HEK293 (cell line): ENCODE measurements around the gene HECTD2.
A peak's percentile ranks its signal among the peaks of the same experiment; 100 is the strongest.

Experiments
- CTCF ChIA-PET: fragments of 350-600 bp; formaldehyde crosslinking; extraction: SDS; loops from one replicate; lab custom pipeline; 2021; ENCODE audit warnings: antibody characterized with exemption; lab: Yijun Ruan, JAX
- POLR2A ChIA-PET: fragments of 300-600 bp; formaldehyde crosslinking; extraction: SDS; loops from one replicate; lab custom pipeline; 2020; ENCODE audit warnings: antibody characterized with exemption, inconsistent platforms; lab: Yijun Ruan, JAX
- H3K27ac ChIP-seq: fragments of 200-500 bp; sonication (Bioruptor generic); 2 replicates; pipeline ENCODE4 v1.5.1; 2014; ENCODE audit warnings: low read depth, low read length, control low read depth, inconsistent platforms; ENCODE audit errors: extremely low read depth
- H3K36me3 ChIP-seq, 2 experiments: fragments of 200-500 bp in 1 of 2; sonication (Bioruptor generic) in 1 of 2; 1 replicate in 1 of 2; 2 replicates in 1 of 2; pipeline ENCODE4 v1.5.1; 2014 to 2017; ENCODE audit warnings: inconsistent platforms in 2 of 2, low read length in 2 of 2; ENCODE audit not compliant: control insufficient read depth in 2 of 2, insufficient read depth in 1 of 2
- H3K4me1 ChIP-seq: fragments of 200-500 bp; sonication (Bioruptor generic); 2 replicates; pipeline ENCODE4 v1.5.1; 2014; ENCODE audit warnings: mild to moderate bottlenecking, low read length, inconsistent platforms; ENCODE audit not compliant: control insufficient read depth, insufficient read depth
- H3K4me3 ChIP-seq: 2 replicates; pipeline ENCODE4 v1.5.1; 2011; ENCODE audit warnings: low read depth, mild to moderate bottlenecking, control low read depth, low read length, moderate library complexity
- H3K9me3 ChIP-seq: fragments of 200-500 bp; sonication (Bioruptor generic); 2 replicates; pipeline ENCODE4 v1.5.1; 2014; ENCODE audit warnings: low read depth, low read length, inconsistent platforms; ENCODE audit not compliant: control insufficient read depth, insufficient read depth
- GLIS1 ChIP-seq: fragments of 450-650 bp; formaldehyde crosslinking; IDR thresholded peaks from 2 replicates; pipeline ENCODE4 v1.5.1; 2016; ENCODE audit warnings: missing biosample characterization, missing genetic modification characterization
- KLF16 ChIP-seq: fragments of 450-650 bp; formaldehyde crosslinking; IDR thresholded peaks from 2 replicates; pipeline ENCODE4 v1.5.1; 2017; ENCODE audit warnings: missing biosample characterization, missing genetic modification characterization
- MEIS1 ChIP-seq: sonication (generic); formaldehyde crosslinking; IDR thresholded peaks from 2 replicates; pipeline ENCODE4 v1.8.1; 2022; ENCODE audit warnings: missing genetic modification reagents, mild to moderate bottlenecking, borderline replicate concordance
- MYNN ChIP-seq: fragments of 450-650 bp; formaldehyde crosslinking; IDR thresholded peaks from 2 replicates; pipeline ENCODE4 v1.5.1; 2016; ENCODE audit warnings: missing biosample characterization, missing genetic modification characterization, borderline replicate concordance
- WT1 ChIP-seq: fragments of 450-650 bp; formaldehyde crosslinking; IDR thresholded peaks from 2 replicates; pipeline ENCODE4 v1.5.1; 2016; ENCODE audit warnings: missing biosample characterization, missing genetic modification characterization
- ZBTB1 ChIP-seq: fragments of 450-650 bp; formaldehyde crosslinking; IDR thresholded peaks from 2 replicates; pipeline ENCODE4 v1.5.1; 2016; ENCODE audit warnings: missing biosample characterization, missing genetic modification characterization
- ZBTB21 ChIP-seq: fragments of 450-650 bp; formaldehyde crosslinking; IDR thresholded peaks from 2 replicates; pipeline ENCODE4 v1.5.1; 2017; ENCODE audit warnings: missing biosample characterization, missing genetic modification characterization
- ZBTB8A ChIP-seq: fragments of 450-650 bp; formaldehyde crosslinking; IDR thresholded peaks from 2 replicates; pipeline ENCODE4 v1.5.1; 2016; ENCODE audit warnings: missing biosample characterization, missing genetic modification characterization
- ZFP41 ChIP-seq: fragments of 450-650 bp; formaldehyde crosslinking; IDR thresholded peaks from 2 replicates; pipeline ENCODE4 v1.5.1; 2016; ENCODE audit warnings: missing biosample characterization, missing genetic modification characterization, borderline replicate concordance
- ZIC2 ChIP-seq: fragments of 450-650 bp; formaldehyde crosslinking; IDR thresholded peaks from 2 replicates; pipeline ENCODE4 v1.5.1; 2016; ENCODE audit warnings: missing biosample characterization, missing genetic modification characterization
- ZNF132 ChIP-seq: fragments of 450-650 bp; formaldehyde crosslinking; IDR thresholded peaks from 2 replicates; pipeline ENCODE4 v1.5.1; 2017; ENCODE audit warnings: missing biosample characterization, missing genetic modification characterization, borderline replicate concordance
- ZNF155 ChIP-seq: fragments of 450-650 bp; formaldehyde crosslinking; IDR thresholded peaks from 2 replicates; pipeline ENCODE4 v1.5.1; 2016; ENCODE audit warnings: missing biosample characterization, missing genetic modification characterization
- ZNF169 ChIP-seq: fragments of 450-650 bp; formaldehyde crosslinking; IDR thresholded peaks from 2 replicates; pipeline ENCODE4 v1.5.1; 2016; ENCODE audit warnings: missing biosample characterization, missing genetic modification characterization
- ZNF184 ChIP-seq: fragments of 450-650 bp; IDR thresholded peaks from 2 replicates; pipeline ENCODE4 v1.5.1; 2018; ENCODE audit warnings: missing biosample characterization, mild to moderate bottlenecking, missing genetic modification characterization
- ZNF274 ChIP-seq, 2 experiments: fragments of 200-500 bp in 1 of 2; fragments of 450-650 bp in 1 of 2; sonication (Bioruptor generic) in 1 of 2; formaldehyde crosslinking in 1 of 2; IDR thresholded peaks; 2 replicates each; pipeline versions ENCODE4 v1.5.1 to v1.6.1; 2014 to 2016; ENCODE audit warnings: borderline replicate concordance in 1 of 2, inconsistent platforms in 1 of 2, low read length in 1 of 2, missing biosample characterization in 1 of 2, missing genetic modification characterization in 1 of 2
- ZNF354C ChIP-seq: fragments of 450-650 bp; formaldehyde crosslinking; IDR thresholded peaks from 2 replicates; pipeline ENCODE4 v1.5.1; 2016; ENCODE audit warnings: missing biosample characterization, missing genetic modification characterization, low read depth, borderline replicate concordance
- ZNF433 ChIP-seq: fragments of 450-650 bp; formaldehyde crosslinking; IDR thresholded peaks from 2 replicates; pipeline ENCODE4 v1.5.1; 2016; ENCODE audit warnings: missing biosample characterization, missing genetic modification characterization, low read depth
- ZNF548 ChIP-seq: fragments of 450-650 bp; formaldehyde crosslinking; IDR thresholded peaks from 2 replicates; pipeline ENCODE4 v1.5.1; 2016; ENCODE audit warnings: missing biosample characterization, missing genetic modification characterization
- ZNF549 ChIP-seq: fragments of 450-650 bp; IDR thresholded peaks from 2 replicates; pipeline ENCODE4 v1.5.1; 2018; ENCODE audit warnings: missing biosample characterization, missing genetic modification characterization, mild to moderate bottlenecking, inconsistent platforms, moderate library complexity
- ZNF843 ChIP-seq: fragments of 450-650 bp; formaldehyde crosslinking; IDR thresholded peaks from 2 replicates; pipeline ENCODE4 v1.5.1; 2016; ENCODE audit warnings: missing biosample characterization, missing genetic modification characterization
- ZSCAN23 ChIP-seq: fragments of 450-650 bp; formaldehyde crosslinking; IDR thresholded peaks from 2 replicates; pipeline ENCODE4 v1.5.1; 2016; ENCODE audit warnings: missing biosample characterization, missing genetic modification characterization
- TF ChIP-seq, protein P1 (sequence below): fragments of 450-650 bp; formaldehyde crosslinking; optimal IDR thresholded peaks from 2 replicates; pipeline ENCODE3; 2016; ENCODE audit warnings: missing biosample characterization, mild to moderate bottlenecking, missing genetic modification characterization
- TF ChIP-seq, protein P2 (sequence below): fragments of 450-650 bp; formaldehyde crosslinking; IDR thresholded peaks from 2 replicates; pipeline ENCODE4 v1.5.1; 2017; ENCODE audit warnings: missing biosample characterization, missing genetic modification characterization
- TF ChIP-seq, protein P3 (sequence below): fragments of 450-650 bp; formaldehyde crosslinking; conservative IDR thresholded peaks from 2 replicates; pipeline ENCODE4 v1.5.1; 2016; ENCODE audit warnings: low read depth, missing biosample characterization, missing genetic modification characterization

The HECTD2 gene

DNA sequence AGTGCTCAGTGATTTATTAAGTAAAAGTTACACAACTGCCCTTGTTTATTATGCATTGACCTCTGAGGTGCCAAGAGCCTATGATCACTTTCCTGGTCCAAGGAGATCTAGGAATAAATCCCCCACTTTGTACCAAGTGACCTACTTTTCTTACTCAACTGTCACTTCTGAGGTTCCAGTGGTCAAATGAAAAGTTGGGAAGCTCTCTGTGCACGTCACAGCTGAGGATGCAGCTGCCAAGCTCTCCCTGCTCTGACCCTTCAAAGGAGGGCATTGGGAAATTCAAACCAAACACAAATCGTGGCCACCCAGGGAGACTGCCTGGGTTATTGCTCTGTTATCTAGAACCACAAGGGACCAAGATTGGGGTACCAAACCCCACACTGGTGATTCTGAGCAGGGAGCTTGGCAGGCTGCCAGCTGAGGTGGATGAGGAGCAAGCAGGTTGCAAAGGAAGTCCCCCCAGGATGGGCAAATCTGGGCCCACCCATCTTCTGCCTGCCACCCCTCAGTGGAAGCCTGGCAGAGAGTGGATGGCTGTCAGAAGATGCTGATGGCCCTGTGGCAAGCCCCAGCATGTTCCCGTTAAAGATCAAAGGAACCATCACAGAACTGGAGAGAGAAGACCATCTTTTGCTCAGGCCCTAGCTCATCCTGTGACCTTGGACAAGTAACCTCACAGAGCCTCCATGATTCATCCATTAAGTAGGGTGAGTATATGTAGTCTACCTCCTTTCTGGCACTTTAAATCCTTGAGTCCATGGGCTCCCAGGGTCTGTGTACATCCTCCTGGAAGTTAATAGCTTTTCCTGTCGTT lies 116.0 kb downstream of the HECTD2 start:
- Histone ChIP-seq H3K4me1 (no peaks in the 10 kb centered on the region), H3K9me3 (no peaks in the 10 kb centered on the region), H3K27ac (no peak overlapping the region), H3K36me3 (no peaks in the 10 kb centered on the region), H3K4me3 (no peak overlapping the region)
- TF ChIP-seq ZNF155 (tag by site-specific recombination): no peak
- no peak for TF ChIP-seq ZNF169 (tag by site-specific recombination)
- TF ChIP-seq WT1: no peak
- 0 out of 2 replicates have a peak, but pooled peaks have one; percentile 10 for TF ChIP-seq GLIS1
- no peak for TF ChIP-seq MEIS1 (CRISPR knock-in tag)
- TF ChIP-seq ZIC2 (tag by site-specific recombination): no peak
- no peak for TF ChIP-seq ZSCAN23 (tag by site-specific recombination)
- TF ChIP-seq ZNF132 (tag by site-specific recombination): no peak
- TF ChIP-seq ZNF184 (tag by site-specific recombination): no peak
- POLR2A ChIA-PET: no interaction called here
- CTCF ChIA-PET: interaction anchor here (2.1 kb wide), 1 partner anchor 109 kb away, joined by 5 read pairs; no protein-coding TSS in a partner anchor

DNA sequence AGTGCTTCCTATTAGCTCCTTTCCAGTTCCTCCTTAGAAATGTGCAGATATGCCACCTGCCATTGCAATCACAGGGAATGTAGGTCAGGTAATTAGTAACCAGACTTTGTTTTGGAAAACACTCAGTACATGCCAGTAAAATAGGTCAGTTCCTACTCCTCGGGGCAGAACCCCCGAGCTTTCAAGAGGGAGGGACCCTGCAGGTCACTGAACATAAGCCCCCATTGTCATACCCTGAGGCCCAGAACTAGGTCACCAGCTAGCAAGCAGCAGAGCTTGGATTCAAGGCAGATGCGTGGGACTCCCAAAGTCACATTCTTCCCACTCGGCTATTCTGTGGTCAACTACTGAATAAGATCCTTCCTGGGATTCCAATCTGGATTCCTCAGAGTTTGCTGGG lies 117.9 kb downstream of the HECTD2 start:
- H3K27ac ChIP-seq: no peak overlapping the region
- TF ChIP-seq, protein P1, sequence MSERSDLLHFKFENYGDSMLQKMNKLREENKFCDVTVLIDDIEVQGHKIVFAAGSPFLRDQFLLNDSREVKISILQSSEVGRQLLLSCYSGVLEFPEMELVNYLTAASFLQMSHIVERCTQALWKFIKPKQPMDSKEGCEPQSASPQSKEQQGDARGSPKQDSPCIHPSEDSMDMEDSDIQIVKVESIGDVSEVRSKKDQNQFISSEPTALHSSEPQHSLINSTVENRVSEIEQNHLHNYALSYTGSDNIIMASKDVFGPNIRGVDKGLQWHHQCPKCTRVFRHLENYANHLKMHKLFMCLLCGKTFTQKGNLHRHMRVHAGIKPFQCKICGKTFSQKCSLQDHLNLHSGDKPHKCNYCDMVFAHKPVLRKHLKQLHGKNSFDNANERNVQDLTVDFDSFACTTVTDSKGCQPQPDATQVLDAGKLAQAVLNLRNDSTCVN (tag by site-specific recombination): no peak
- no peak for TF ChIP-seq ZNF354C (tag by site-specific recombination)
- TF ChIP-seq ZNF433: no peak
- no peak for TF ChIP-seq ZNF843 (tag by site-specific recombination)
- no peak for TF ChIP-seq KLF16 (tag by site-specific recombination)
- TF ChIP-seq ZBTB21 (tag by site-specific recombination): no peak
- TF ChIP-seq ZBTB8A (tag by site-specific recombination): no peak
- TF ChIP-seq MYNN (tag by site-specific recombination): no peak
- TF ChIP-seq, protein P2, sequence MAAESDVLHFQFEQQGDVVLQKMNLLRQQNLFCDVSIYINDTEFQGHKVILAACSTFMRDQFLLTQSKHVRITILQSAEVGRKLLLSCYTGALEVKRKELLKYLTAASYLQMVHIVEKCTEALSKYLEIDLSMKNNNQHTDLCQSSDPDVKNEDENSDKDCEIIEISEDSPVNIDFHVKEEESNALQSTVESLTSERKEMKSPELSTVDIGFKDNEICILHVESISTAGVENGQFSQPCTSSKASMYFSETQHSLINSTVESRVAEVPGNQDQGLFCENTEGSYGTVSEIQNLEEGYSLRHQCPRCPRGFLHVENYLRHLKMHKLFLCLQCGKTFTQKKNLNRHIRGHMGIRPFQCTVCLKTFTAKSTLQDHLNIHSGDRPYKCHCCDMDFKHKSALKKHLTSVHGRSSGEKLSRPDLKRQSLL (tag by site-specific recombination): no peak
- TF ChIP-seq ZFP41: no peak
- no peak for TF ChIP-seq ZNF274 (IDR thresholded peaks at IDR 0.05; ENCODE audit: low read length)
- no peak for TF ChIP-seq ZNF274 (tag by site-specific recombination; IDR thresholded peaks at IDR 0.05; ENCODE audit: borderline replicate concordance)
- TF ChIP-seq ZBTB1 (tag by site-specific recombination): no peak
- no peak for TF ChIP-seq ZNF548 (tag by site-specific recombination)
- TF ChIP-seq, protein P3, sequence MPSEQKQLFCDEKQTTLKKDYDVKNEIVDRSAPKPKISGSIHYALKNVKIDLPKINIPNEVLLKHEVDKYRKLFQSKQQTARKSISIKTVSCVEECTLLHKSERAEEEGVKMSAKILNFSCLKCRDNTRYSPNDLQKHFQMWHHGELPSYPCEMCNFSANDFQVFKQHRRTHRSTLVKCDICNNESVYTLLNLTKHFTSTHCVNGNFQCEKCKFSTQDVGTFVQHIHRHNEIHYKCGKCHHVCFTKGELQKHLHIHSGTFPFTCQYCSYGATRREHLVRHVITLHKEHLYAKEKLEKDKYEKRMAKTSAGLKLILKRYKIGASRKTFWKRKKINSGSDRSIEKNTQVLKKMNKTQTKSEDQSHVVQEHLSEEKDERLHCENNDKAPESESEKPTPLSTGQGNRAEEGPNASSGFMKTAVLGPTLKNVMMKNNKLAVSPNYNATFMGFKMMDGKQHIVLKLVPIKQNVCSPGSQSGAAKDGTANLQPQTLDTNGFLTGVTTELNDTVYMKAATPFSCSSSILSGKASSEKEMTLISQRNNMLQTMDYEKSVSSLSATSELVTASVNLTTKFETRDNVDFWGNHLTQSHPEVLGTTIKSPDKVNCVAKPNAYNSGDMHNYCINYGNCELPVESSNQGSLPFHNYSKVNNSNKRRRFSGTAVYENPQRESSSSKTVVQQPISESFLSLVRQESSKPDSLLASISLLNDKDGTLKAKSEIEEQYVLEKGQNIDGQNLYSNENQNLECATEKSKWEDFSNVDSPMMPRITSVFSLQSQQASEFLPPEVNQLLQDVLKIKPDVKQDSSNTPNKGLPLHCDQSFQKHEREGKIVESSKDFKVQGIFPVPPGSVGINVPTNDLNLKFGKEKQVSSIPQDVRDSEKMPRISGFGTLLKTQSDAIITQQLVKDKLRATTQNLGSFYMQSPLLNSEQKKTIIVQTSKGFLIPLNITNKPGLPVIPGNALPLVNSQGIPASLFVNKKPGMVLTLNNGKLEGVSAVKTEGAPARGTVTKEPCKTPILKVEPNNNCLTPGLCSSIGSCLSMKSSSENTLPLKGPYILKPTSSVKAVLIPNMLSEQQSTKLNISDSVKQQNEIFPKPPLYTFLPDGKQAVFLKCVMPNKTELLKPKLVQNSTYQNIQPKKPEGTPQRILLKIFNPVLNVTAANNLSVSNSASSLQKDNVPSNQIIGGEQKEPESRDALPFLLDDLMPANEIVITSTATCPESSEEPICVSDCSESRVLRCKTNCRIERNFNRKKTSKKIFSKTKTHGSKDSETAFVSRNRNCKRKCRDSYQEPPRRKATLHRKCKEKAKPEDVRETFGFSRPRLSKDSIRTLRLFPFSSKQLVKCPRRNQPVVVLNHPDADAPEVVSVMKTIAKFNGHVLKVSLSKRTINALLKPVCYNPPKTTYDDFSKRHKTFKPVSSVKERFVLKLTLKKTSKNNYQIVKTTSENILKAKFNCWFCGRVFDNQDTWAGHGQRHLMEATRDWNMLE: no peak
- no peak for TF ChIP-seq ZNF549 (tag by site-specific recombination)
- H3K36me3 ChIP-seq: no peaks in the 10 kb centered on the region
- no peaks in the 10 kb centered on the region for H3K4me1 ChIP-seq
- no peaks in the 10 kb centered on the region for H3K9me3 ChIP-seq
- H3K4me3 ChIP-seq: no peak overlapping the region
- ChIA-PET CTCF (no interaction called here), POLR2A (interaction anchor here (0.7 kb wide), 1 partner anchor 265 kb away, joined by 3 read pairs; no protein-coding TSS in a partner anchor)
